Ishikawa (cell line): ENCODE data around the gene MRGPRG.

Source experiments
- CREB1 ChIP-seq: IDR thresholded peaks from 2 replicates; pipeline ENCODE4 v1.6.1; 2012; ENCODE audit warnings: low read depth
- EGR1 ChIP-seq: IDR thresholded peaks from 2 replicates; pipeline ENCODE4 v1.6.1; 2012
- MAX ChIP-seq: IDR thresholded peaks from 2 replicates; pipeline ENCODE4 v1.6.1; 2012
- TAF1 ChIP-seq: IDR thresholded peaks from 2 replicates; pipeline ENCODE4 v1.6.1; 2012; ENCODE audit warnings: low read depth, mild to moderate bottlenecking
- TCF12 ChIP-seq: IDR thresholded peaks from 2 replicates; pipeline ENCODE4 v1.6.1; 2012; ENCODE audit warnings: low read depth
- YY1 ChIP-seq: IDR thresholded peaks from 2 replicates; pipeline ENCODE4 v1.6.1; 2012; ENCODE audit warnings: low read depth
- ZBTB7A ChIP-seq: IDR thresholded peaks from 2 replicates; pipeline ENCODE4 v1.6.1; 2012; ENCODE audit warnings: low read depth
- TF ChIP-seq, protein P1 (sequence below): IDR thresholded peaks from 2 replicates; pipeline ENCODE4 v1.6.1; 2012; ENCODE audit warnings: low read depth, mild to moderate bottlenecking

DNA sequence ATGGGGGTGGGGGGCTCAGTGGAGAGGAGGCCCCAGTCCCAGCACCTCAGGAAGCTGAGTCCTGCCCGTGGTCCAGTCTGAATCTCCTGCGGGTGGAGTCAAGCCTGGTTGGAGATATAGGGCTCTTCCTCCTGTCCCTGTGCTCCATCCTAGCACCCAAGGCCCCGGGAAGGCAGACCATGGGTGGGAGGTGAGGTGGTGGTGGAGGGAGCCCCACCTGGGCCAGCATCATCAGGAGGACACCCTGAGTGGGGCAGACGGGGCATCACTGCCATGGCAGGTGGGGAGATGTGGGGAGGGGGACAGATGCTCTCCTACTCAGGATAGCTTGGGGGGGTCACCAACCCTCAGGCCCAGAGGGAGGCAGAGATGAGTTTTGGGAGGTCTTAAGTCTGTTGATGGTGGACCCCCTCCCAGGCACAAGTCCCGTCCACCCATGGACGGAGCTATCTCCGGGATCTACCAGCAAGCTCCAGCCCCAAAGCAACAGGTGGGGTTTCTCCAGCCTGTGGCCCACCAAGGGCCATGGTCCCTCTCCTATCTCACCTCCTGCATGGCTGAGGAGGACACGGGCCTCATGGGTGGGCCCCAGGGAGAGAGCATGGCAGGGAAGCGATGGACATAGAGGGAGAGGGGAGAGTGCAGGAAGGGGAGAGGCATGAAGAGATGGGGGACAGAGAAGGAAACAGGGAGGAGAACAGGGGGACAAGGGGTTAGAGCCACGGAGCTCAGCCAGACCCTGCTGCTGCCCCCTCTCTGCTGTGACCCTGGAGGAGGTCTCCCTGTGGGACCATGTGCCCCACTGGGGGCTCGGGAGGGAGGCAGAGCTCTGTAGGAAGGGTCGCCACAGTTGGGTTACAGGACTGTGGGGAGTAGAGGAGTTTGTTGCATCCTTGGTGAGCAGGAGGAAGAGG lies 12.3 kb upstream of the MRGPRG start:
- TF ChIP-seq ZBTB7A, result no peak
- no peak for TF ChIP-seq CREB1
- no peak for TF ChIP-seq YY1
- TF ChIP-seq MAX, result no peak
- no peak for TF ChIP-seq TCF12
- TF ChIP-seq, protein P1, sequence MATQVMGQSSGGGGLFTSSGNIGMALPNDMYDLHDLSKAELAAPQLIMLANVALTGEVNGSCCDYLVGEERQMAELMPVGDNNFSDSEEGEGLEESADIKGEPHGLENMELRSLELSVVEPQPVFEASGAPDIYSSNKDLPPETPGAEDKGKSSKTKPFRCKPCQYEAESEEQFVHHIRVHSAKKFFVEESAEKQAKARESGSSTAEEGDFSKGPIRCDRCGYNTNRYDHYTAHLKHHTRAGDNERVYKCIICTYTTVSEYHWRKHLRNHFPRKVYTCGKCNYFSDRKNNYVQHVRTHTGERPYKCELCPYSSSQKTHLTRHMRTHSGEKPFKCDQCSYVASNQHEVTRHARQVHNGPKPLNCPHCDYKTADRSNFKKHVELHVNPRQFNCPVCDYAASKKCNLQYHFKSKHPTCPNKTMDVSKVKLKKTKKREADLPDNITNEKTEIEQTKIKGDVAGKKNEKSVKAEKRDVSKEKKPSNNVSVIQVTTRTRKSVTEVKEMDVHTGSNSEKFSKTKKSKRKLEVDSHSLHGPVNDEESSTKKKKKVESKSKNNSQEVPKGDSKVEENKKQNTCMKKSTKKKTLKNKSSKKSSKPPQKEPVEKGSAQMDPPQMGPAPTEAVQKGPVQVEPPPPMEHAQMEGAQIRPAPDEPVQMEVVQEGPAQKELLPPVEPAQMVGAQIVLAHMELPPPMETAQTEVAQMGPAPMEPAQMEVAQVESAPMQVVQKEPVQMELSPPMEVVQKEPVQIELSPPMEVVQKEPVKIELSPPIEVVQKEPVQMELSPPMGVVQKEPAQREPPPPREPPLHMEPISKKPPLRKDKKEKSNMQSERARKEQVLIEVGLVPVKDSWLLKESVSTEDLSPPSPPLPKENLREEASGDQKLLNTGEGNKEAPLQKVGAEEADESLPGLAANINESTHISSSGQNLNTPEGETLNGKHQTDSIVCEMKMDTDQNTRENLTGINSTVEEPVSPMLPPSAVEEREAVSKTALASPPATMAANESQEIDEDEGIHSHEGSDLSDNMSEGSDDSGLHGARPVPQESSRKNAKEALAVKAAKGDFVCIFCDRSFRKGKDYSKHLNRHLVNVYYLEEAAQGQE, result no peak
- no peak for TF ChIP-seq EGR1
- TF ChIP-seq TAF1, result no peak
